SK-N-SH treated with all-trans-retinoic acid at 6 μM for 48 hours (cell line): ENCODE measurements around the gene C1QL2.

Experiments
- ATAC-seq: fragments of 200-7000 bp; cut with Tn5 transposase; 3 replicates; pipeline ENCODE4 v1.9.1; 2020; ENCODE audit warnings: mild to moderate bottlenecking, moderate library complexity
- ARNTL ChIP-seq: fragments of 450-650 bp; formaldehyde crosslinking; IDR thresholded peaks from 2 replicates; pipeline ENCODE4 v1.5.0; 2020; ENCODE audit warnings: low read depth, mild to moderate bottlenecking, moderate library complexity, borderline replicate concordance
- BACH2 ChIP-seq: fragments of 250-450 bp; sonication (Bioruptor Pico); IDR thresholded peaks from 2 replicates; pipeline ENCODE4 v1.9.0; 2021; ENCODE audit warnings: mild to moderate bottlenecking, borderline replicate concordance
- CSDC2 ChIP-seq: fragments of 250-450 bp; sonication (Bioruptor Pico); IDR thresholded peaks from 2 replicates; pipeline ENCODE4 v1.5.0; 2020; ENCODE audit warnings: mild to moderate bottlenecking, moderate library complexity
- PPARA ChIP-seq: fragments of 250-450 bp; sonication (Bioruptor Pico); IDR thresholded peaks from 2 replicates; pipeline ENCODE4 v1.5.0; 2020; ENCODE audit warnings: mild to moderate bottlenecking, borderline replicate concordance
- RARB ChIP-seq: fragments of 250-450 bp; sonication (Bioruptor Pico); IDR thresholded peaks from 2 replicates; pipeline ENCODE4 v1.8.0; 2021; ENCODE audit warnings: mild to moderate bottlenecking, moderate library complexity
- SNAI2 ChIP-seq: fragments of 250-450 bp; sonication (Bioruptor Pico); IDR thresholded peaks from 2 replicates; pipeline ENCODE4 v1.5.0; 2020; ENCODE audit warnings: mild to moderate bottlenecking, moderate library complexity
- ZC3H10 ChIP-seq: fragments of 250-450 bp; sonication (Bioruptor Pico); IDR thresholded peaks from 2 replicates; pipeline ENCODE4 v1.5.1; 2021; ENCODE audit warnings: mild to moderate bottlenecking, moderate library complexity
- ZFP30 ChIP-seq: fragments of 450-650 bp; formaldehyde crosslinking; IDR thresholded peaks from 2 replicates; pipeline ENCODE4 v1.5.0; 2022; ENCODE audit warnings: mild to moderate bottlenecking, moderate library complexity
- ZNF565 ChIP-seq: fragments of 450-650 bp; formaldehyde crosslinking; conservative IDR thresholded peaks from 2 replicates; pipeline ENCODE4 v1.5.0; 2020; ENCODE audit warnings: low read depth, mild to moderate bottlenecking, moderate library complexity
- ZNF70 ChIP-seq: fragments of 450-650 bp; formaldehyde crosslinking; IDR thresholded peaks from 2 replicates; pipeline ENCODE4 v1.5.0; 2020; ENCODE audit warnings: mild to moderate bottlenecking, moderate library complexity
- ZNF8 ChIP-seq: fragments of 450-650 bp; formaldehyde crosslinking; IDR thresholded peaks from 2 replicates; pipeline ENCODE4 v1.5.0; 2020; ENCODE audit warnings: mild to moderate bottlenecking, moderate library complexity
- TF ChIP-seq, protein P1 (sequence below): fragments of 250-450 bp; sonication (Bioruptor Pico); IDR thresholded peaks from 2 replicates; pipeline ENCODE4 v1.5.0; 2020; ENCODE audit warnings: mild to moderate bottlenecking, moderate library complexity
- TF ChIP-seq, protein P2 (sequence below): fragments of 250-450 bp; sonication (Bioruptor Pico); IDR thresholded peaks from 2 replicates; pipeline ENCODE4 v1.8.0; 2020; ENCODE audit warnings: mild to moderate bottlenecking, moderate library complexity, borderline replicate concordance
- TF ChIP-seq, protein P3 (sequence below): fragments of 250-450 bp; sonication (Bioruptor Pico); IDR thresholded peaks from 2 replicates; pipeline ENCODE4 v1.5.1; 2020; ENCODE audit warnings: low read depth, mild to moderate bottlenecking, moderate library complexity
- TF ChIP-seq, protein P4 (sequence below): fragments of 250-450 bp; sonication (Bioruptor Pico); IDR thresholded peaks from 2 replicates; pipeline ENCODE4 v1.5.1; 2021; ENCODE audit warnings: mild to moderate bottlenecking, moderate library complexity

The C1QL2 gene

GRCh38 chr2:119108186-119108585, 50.4 kb downstream of the C1QL2 start:
- ATAC-seq: no peak
- TF ChIP-seq, protein P1, sequence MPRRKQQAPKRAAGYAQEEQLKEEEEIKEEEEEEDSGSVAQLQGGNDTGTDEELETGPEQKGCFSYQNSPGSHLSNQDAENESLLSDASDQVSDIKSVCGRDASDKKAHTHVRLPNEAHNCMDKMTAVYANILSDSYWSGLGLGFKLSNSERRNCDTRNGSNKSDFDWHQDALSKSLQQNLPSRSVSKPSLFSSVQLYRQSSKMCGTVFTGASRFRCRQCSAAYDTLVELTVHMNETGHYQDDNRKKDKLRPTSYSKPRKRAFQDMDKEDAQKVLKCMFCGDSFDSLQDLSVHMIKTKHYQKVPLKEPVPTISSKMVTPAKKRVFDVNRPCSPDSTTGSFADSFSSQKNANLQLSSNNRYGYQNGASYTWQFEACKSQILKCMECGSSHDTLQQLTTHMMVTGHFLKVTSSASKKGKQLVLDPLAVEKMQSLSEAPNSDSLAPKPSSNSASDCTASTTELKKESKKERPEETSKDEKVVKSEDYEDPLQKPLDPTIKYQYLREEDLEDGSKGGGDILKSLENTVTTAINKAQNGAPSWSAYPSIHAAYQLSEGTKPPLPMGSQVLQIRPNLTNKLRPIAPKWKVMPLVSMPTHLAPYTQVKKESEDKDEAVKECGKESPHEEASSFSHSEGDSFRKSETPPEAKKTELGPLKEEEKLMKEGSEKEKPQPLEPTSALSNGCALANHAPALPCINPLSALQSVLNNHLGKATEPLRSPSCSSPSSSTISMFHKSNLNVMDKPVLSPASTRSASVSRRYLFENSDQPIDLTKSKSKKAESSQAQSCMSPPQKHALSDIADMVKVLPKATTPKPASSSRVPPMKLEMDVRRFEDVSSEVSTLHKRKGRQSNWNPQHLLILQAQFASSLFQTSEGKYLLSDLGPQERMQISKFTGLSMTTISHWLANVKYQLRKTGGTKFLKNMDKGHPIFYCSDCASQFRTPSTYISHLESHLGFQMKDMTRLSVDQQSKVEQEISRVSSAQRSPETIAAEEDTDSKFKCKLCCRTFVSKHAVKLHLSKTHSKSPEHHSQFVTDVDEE (CRISPR knock-in tag): no peak
- TF ChIP-seq RARB (CRISPR knock-in tag) (no peak), ZNF70 (CRISPR knock-in tag) (no peak), BACH2 (CRISPR knock-in tag) (no peak)
- TF ChIP-seq, protein P2, sequence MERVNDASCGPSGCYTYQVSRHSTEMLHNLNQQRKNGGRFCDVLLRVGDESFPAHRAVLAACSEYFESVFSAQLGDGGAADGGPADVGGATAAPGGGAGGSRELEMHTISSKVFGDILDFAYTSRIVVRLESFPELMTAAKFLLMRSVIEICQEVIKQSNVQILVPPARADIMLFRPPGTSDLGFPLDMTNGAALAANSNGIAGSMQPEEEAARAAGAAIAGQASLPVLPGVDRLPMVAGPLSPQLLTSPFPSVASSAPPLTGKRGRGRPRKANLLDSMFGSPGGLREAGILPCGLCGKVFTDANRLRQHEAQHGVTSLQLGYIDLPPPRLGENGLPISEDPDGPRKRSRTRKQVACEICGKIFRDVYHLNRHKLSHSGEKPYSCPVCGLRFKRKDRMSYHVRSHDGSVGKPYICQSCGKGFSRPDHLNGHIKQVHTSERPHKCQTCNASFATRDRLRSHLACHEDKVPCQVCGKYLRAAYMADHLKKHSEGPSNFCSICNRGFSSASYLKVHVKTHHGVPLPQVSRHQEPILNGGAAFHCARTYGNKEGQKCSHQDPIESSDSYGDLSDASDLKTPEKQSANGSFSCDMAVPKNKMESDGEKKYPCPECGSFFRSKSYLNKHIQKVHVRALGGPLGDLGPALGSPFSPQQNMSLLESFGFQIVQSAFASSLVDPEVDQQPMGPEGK (CRISPR knock-in tag): no peak

DNA sequence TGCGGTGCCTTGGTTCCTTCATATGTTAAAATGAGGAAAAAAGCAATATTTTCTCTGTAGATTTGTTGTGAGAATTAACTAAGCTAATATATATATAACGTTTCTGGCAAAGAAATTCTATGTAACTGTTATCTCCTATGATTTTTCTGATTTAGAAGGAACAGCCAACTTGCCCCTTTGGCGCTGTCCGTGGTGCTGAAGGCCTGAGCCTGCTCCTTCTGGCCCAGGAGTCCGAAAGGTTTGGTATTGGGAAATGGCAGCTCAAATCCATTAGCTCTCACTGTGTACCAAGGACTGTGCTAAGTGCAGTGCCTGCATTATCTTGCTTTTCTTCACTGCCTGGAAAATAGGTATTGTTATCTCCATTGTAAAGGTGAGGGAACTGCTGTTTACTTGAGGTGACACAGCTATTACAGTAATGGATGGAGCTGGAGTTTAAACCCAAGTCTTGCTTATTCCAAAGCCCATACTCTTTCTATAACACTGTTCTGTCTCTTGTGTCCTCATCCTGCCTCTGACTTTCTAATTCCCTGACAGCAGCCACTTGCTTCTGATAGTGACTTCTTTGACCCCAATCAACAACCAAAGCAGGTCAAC, 52.2 kb downstream of the C1QL2 start:
- no peak for TF ChIP-seq PPARA
- TF ChIP-seq ZNF8 (CRISPR knock-in tag): no peak
- TF ChIP-seq CSDC2 (CRISPR knock-in tag): no peak
- no peak for TF ChIP-seq ZNF565 (CRISPR knock-in tag)
- TF ChIP-seq ZC3H10: no peak
- TF ChIP-seq RARB (CRISPR knock-in tag): no peak
- TF ChIP-seq ARNTL (CRISPR knock-in tag): no peak
- TF ChIP-seq, protein P2 (CRISPR knock-in tag): no peak
- TF ChIP-seq, protein P3, sequence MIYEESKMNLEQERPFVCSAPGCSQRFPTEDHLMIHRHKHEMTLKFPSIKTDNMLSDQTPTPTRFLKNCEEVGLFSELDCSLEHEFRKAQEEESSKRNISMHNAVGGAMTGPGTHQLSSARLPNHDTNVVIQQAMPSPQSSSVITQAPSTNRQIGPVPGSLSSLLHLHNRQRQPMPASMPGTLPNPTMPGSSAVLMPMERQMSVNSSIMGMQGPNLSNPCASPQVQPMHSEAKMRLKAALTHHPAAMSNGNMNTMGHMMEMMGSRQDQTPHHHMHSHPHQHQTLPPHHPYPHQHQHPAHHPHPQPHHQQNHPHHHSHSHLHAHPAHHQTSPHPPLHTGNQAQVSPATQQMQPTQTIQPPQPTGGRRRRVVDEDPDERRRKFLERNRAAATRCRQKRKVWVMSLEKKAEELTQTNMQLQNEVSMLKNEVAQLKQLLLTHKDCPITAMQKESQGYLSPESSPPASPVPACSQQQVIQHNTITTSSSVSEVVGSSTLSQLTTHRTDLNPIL (CRISPR knock-in tag): no peak
- TF ChIP-seq SNAI2: no peak
- TF ChIP-seq, protein P4, sequence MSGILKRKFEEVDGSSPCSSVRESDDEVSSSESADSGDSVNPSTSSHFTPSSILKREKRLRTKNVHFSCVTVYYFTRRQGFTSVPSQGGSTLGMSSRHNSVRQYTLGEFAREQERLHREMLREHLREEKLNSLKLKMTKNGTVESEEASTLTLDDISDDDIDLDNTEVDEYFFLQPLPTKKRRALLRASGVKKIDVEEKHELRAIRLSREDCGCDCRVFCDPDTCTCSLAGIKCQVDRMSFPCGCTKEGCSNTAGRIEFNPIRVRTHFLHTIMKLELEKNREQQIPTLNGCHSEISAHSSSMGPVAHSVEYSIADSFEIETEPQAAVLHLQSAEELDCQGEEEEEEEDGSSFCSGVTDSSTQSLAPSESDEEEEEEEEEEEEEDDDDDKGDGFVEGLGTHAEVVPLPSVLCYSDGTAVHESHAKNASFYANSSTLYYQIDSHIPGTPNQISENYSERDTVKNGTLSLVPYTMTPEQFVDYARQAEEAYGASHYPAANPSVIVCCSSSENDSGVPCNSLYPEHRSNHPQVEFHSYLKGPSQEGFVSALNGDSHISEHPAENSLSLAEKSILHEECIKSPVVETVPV (CRISPR knock-in tag): no peak
- TF ChIP-seq, protein P1 (CRISPR knock-in tag): no peak
- TF ChIP-seq ZFP30 (CRISPR knock-in tag): no peak
- ATAC-seq: no peak
